ENCODE data around the gene LARP6.

DNA sequence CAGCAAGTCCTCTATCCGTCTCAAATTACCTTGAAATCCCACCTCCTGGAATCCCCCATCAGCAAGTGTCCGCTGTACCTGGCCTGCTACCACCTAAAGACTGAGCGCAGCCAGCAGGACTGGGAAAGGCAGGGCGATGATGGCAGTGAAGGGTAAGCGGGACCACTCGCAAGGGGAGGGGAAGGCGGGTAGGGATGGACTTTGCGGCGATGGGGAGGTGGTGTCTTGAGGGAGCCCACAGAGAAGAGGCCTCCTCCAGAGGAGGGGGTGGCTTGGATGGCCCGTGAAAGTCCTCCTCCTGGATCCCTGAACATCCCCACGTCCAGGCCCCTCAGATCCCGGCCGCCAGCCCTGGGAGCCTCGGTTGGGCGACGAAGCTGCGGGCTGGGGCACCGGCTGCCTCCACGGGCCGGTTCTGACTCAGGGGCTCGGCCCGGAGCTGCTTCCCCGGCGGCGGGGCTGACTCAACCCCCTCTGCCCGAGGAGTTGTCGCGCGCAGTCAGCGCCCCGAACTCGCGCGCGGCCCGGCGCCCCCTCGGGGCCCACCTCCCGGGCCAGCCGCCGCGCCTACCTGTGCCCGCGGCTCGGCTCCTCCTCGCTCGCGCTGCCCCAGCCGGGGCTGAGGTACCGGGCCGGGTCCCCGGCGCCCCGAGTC is 512 bp downstream of the LARP6 start:
- TF ChIP-seq, protein P1, sequence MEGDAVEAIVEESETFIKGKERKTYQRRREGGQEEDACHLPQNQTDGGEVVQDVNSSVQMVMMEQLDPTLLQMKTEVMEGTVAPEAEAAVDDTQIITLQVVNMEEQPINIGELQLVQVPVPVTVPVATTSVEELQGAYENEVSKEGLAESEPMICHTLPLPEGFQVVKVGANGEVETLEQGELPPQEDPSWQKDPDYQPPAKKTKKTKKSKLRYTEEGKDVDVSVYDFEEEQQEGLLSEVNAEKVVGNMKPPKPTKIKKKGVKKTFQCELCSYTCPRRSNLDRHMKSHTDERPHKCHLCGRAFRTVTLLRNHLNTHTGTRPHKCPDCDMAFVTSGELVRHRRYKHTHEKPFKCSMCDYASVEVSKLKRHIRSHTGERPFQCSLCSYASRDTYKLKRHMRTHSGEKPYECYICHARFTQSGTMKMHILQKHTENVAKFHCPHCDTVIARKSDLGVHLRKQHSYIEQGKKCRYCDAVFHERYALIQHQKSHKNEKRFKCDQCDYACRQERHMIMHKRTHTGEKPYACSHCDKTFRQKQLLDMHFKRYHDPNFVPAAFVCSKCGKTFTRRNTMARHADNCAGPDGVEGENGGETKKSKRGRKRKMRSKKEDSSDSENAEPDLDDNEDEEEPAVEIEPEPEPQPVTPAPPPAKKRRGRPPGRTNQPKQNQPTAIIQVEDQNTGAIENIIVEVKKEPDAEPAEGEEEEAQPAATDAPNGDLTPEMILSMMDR (conservative IDR thresholded peaks at IDR 0.05; ENCODE audit: low read length) = no peak
- TF ChIP-seq EZH2phosphoT487 (IDR thresholded peaks at IDR 0.05; ENCODE audit: borderline replicate concordance, low read depth, low read length) = no peak
